ENCODE results near the gene ASB5. TPM values are rescaled to one million over a fixed set of nuclear protein-coding genes. Genes with fewer than 3 reads are reported as not detected.

Gene ASB5
- total and polyA plus RNA-seq, 2 of the 8 experiments (the other 6 are each of a cell fraction or from before 2014, with no cell fraction given) = 0.02 TPM; not detected in 1

- no peak overlapping the region for H2BK12ac ChIP-seq (ENCODE audit: low read depth, low read length)
- H3K79me1 ChIP-seq (ENCODE audit: low read depth, low read length) = no peaks in the 10 kb centered on the region
- no peak overlapping the region for H3K18ac ChIP-seq (ENCODE audit: extremely low read depth, low read length)
- no peaks in the 10 kb centered on the region for H3K27me3 ChIP-seq (replicated peaks in 1 of 4; ENCODE audit: control insufficient read depth in 3 of 4, extremely low read depth in 1 of 4, insufficient read depth in 3 of 4, low read length in 3 of 4)
- H2AFZ ChIP-seq (ENCODE audit: low read length) = no peak overlapping the region
- POLR2A ChIA-PET (ENCODE audit: partially characterized antibody) = no interaction called here
- no peaks in the 10 kb centered on the region for H3K9me3 ChIP-seq (ENCODE audit: insufficient read depth in 2 of 2, low read depth in 1 of 2, low read length in 1 of 2)
- H3K56ac ChIP-seq (replicated peaks; ENCODE audit: insufficient read length, low read depth, low read length) = no peak overlapping the region
- H3K36me3 ChIP-seq (ENCODE audit: control insufficient read depth in 2 of 4, insufficient read depth in 4 of 4, low read length in 3 of 4) = no peaks in the 10 kb centered on the region
- no peak overlapping the region for H4K5ac ChIP-seq (ENCODE audit: insufficient read length, low read depth, low read length)
- H3K23ac ChIP-seq (ENCODE audit: insufficient read length) = no peak overlapping the region
- H4K8ac ChIP-seq (ENCODE audit: extremely low read depth, insufficient read depth, low read length) = no peak overlapping the region
- DNase-seq (ENCODE audit: low read depth in 1 of 2, low spot score in 2 of 2) (no peak), FAIRE-seq (no peak)
- TF ChIP-seq MAFK (IDR thresholded peaks at IDR 0.05; ENCODE audit: low read depth, low read length) (no peak), BCL11A (IDR thresholded peaks at IDR 0.05; ENCODE audit: low read depth in 2 of 2, low read length in 2 of 2) (no peak), POU5F1 (IDR thresholded peaks at IDR 0.05; ENCODE audit: low read depth, low read length) (no peak), GABPA (IDR thresholded peaks at IDR 0.05; ENCODE audit: borderline replicate concordance, insufficient read depth, low read length) (no peak)
- H2AK5ac ChIP-seq (ENCODE audit: low read depth, low read length) = no peak overlapping the region
- H3K4me3 ChIP-seq (ENCODE audit: extremely low read depth in 1 of 4, insufficient read depth in 2 of 4, low read depth in 3 of 4, low read length in 4 of 4) = no peak overlapping the region
- H3K79me2 ChIP-seq (ENCODE audit: control insufficient read depth in 1 of 2, insufficient read depth in 2 of 2, low read length in 2 of 2) = no peaks in the 10 kb centered on the region
- no peak overlapping the region for H2BK5ac ChIP-seq (ENCODE audit: low read depth, low read length)
- no peaks in the 10 kb centered on the region for H3K23me2 ChIP-seq (ENCODE audit: low read depth, low read length)
- H2BK120ac ChIP-seq (replicated peaks; ENCODE audit: low read depth, low read length) = no peak overlapping the region
- no peak overlapping the region for H2BK20ac ChIP-seq (ENCODE audit: low read length)
- H3K9ac ChIP-seq (replicated peaks in 1 of 4; ENCODE audit: extremely low read depth in 1 of 4, low read depth in 3 of 4, low read length in 3 of 4) = no peak overlapping the region
- H4K91ac ChIP-seq (replicated peaks; ENCODE audit: insufficient read length, low read length) = no peak overlapping the region
- CTCF ChIA-PET (ENCODE audit: partially characterized antibody) = no interaction called here
- no peaks in the 10 kb centered on the region for H4K20me1 ChIP-seq (replicated peaks in 1 of 2; ENCODE audit: control insufficient read depth in 1 of 2, insufficient read depth in 2 of 2, low read length in 2 of 2)
- H3K14ac ChIP-seq (ENCODE audit: insufficient read length) = no peak overlapping the region
- no peak overlapping the region for H3K27ac ChIP-seq (ENCODE audit: low read depth, low read length)
- no peak overlapping the region for H2BK15ac ChIP-seq (ENCODE audit: low read length)
- no peak overlapping the region for H3K4me2 ChIP-seq (ENCODE audit: insufficient read depth in 1 of 2, low read depth in 2 of 2, low read length in 2 of 2)
- peaks cover 0 to 2% (median 0%) of the 10 kb centered on the region in 4 experiments; a peak in 1 of 7 replicates for H3K4me1 ChIP-seq (replicated peaks in 1 of 4; ENCODE audit: control insufficient read depth in 3 of 4, insufficient read depth in 4 of 4, low read length in 3 of 4)
- 89% methylated on average over 5 of the region's 5 CpGs; no CpG with 5 or more reads in 1 of the 2 experiments for WGBS, 2 experiments (ENCODE audit: extremely low coverage in 1 of 2, insufficient coverage in 1 of 2, insufficient read length in 1 of 2, insufficient replicate concordance in 2 of 2, low coverage in 1 of 2, low lambda C conversion rate in 2 of 2, missing lambda C conversion rate in 1 of 2)
- no peak overlapping the region for H3K4ac ChIP-seq (replicated peaks; ENCODE audit: insufficient read length, low read depth, low read length)
These were observed 46.9 kb downstream of the ASB5 start for GRCh38 chr4:176222149-176222548.

Measured in H1 (cell line).